Activated CD8-positive, alpha-beta T cell treated with anti-CD3 and anti-CD28 coated beads, Interleukin-2, amount 10 ng/mL, durations not matched to agents 7 days and 5 days (primary cell): ENCODE data around the gene IRF8. TPM values are rescaled to one million over a fixed set of nuclear protein-coding genes. Genes with fewer than 3 reads are reported as not detected.

Experiments
- ATAC-seq: fragments of 150-1000 bp; cut with Tn5 transposase; one replicate; pipeline ENCODE4 v1.10.0; 2021; ENCODE audit warnings: moderate library complexity
- CTCF ChIA-PET: fragments of 350-600 bp; sonication (Branson Sonifier 250); formaldehyde crosslinking; loops from one replicate; lab custom pipeline; 2021; ENCODE audit warnings: antibody characterized with exemption; lab: Charles Lee
- POLR2A ChIA-PET: fragments of 350-600 bp; sonication (Branson Sonifier 250); formaldehyde crosslinking; loops from one replicate; lab custom pipeline; 2021; ENCODE audit warnings: antibody characterized with exemption; lab: Charles Lee
- DNase-seq: peaks from one replicate; pipeline ENCODE4 v3.0.0-alpha.2; 2020
- H3K27ac Mint-ChIP-seq: one replicate; pipeline ENCODE4 v1.8.0; 2021; ENCODE audit warnings: mild to moderate bottlenecking, mixed read lengths
- H3K27me3 Mint-ChIP-seq: one replicate; pipeline ENCODE4 v1.8.0; 2021; ENCODE audit warnings: low read depth, mixed read lengths
- H3K36me3 Mint-ChIP-seq: one replicate; pipeline ENCODE4 v1.8.0; 2021; ENCODE audit warnings: low read depth, mixed read lengths
- H3K4me1 Mint-ChIP-seq: one replicate; pipeline ENCODE4 v1.8.0; 2021; ENCODE audit warnings: low read depth, mixed read lengths
- H3K4me3 Mint-ChIP-seq: one replicate; pipeline ENCODE4 v1.8.0; 2021; ENCODE audit warnings: mild to moderate bottlenecking, mixed read lengths
- H3K9me3 Mint-ChIP-seq: one replicate; pipeline ENCODE4 v1.8.0; 2022; ENCODE audit warnings: mixed read lengths; ENCODE audit not compliant: insufficient read depth
- total RNA-seq, 2 experiments: library from RNA; stranded (reverse); gene quantifications; one replicate each; pipeline ENCODE4 v1.2.3, GENCODE V29; 2021

IRF8 gene
- total RNA-seq, 2 experiments from 2014 or later = 22.9 to 24.0 TPM

- CTCF ChIA-PET = interaction anchor here (0.7 to 2.4 kb wide), 3 partner anchors 32 to 134 kb away, joined by 3 to 8 read pairs (median 5); no protein-coding TSS in a partner anchor
These were observed 56.1 kb downstream of the IRF8 start for GRCh38 chr16:85954927-85955519.

GRCh38 chr16:85955566-85955965 is 56.6 kb downstream of the IRF8 start:
- no peak overlapping the region for H3K4me3 Mint-ChIP-seq
- ATAC-seq (no peak), DNase-seq (no peak)
- no peaks in the 10 kb centered on the region for H3K36me3 Mint-ChIP-seq
- H3K27me3 Mint-ChIP-seq = peaks cover 5% of the 10 kb centered on the region
- no peaks in the 10 kb centered on the region for H3K9me3 Mint-ChIP-seq
- H3K27ac Mint-ChIP-seq = no peak overlapping the region
- CTCF ChIA-PET = interaction anchor here (0.7 kb wide), 1 partner anchor 134 kb away, joined by 3 read pairs; no protein-coding TSS in a partner anchor
- POLR2A ChIA-PET = no interaction called here
- H3K4me1 Mint-ChIP-seq = no peaks in the 10 kb centered on the region

More at GRCh38 chr16:85954927-85955519, 56.1 kb downstream of the IRF8 start:
- POLR2A ChIA-PET = no interaction called here
- Mint-ChIP-seq H3K27me3 (peaks cover 5% of the 10 kb centered on the region), H3K4me1 (peaks cover 3% of the 10 kb centered on the region), H3K27ac (no peak overlapping the region), H3K36me3 (no peaks in the 10 kb centered on the region), H3K4me3 (no peak overlapping the region), H3K9me3 (no peaks in the 10 kb centered on the region)
- DNase-seq = no peak
- ATAC-seq = no peak

DNA sequence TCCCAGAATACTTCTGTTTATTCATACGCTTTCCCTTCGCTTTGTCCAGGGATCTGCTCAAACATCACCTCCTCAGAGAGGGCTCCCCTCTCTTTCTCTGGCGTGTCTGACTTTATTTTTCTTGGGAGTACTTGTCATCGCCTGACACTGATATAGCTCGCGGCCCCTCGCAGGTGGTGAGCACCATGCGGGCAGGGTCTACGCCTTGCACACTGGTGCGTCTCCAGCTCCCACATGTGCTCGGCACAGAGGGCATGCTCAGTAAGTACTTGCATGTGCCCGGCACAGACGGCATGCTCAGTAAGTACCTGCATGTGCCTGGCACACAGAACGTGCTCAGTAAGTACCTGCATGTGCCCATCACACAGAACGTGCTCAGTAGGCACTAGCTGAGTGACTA is 57.5 kb downstream of the IRF8 start:
- Mint-ChIP-seq H3K4me1 (no peaks in the 10 kb centered on the region), H3K9me3 (no peaks in the 10 kb centered on the region), H3K27me3 (peaks cover 2% of the 10 kb centered on the region), H3K27ac (no peak overlapping the region), H3K36me3 (no peaks in the 10 kb centered on the region), H3K4me3 (no peak overlapping the region)
- ChIA-PET CTCF (no interaction called here), POLR2A (no interaction called here)
- ATAC-seq = no peak
- no peak for DNase-seq

- Mint-ChIP-seq H3K4me3 (no peak overlapping the region), H3K27ac (no peak overlapping the region), H3K36me3 (no peaks in the 10 kb centered on the region), H3K4me1 (no peaks in the 10 kb centered on the region), H3K27me3 (peaks cover 2% of the 10 kb centered on the region), H3K9me3 (no peaks in the 10 kb centered on the region)
- ChIA-PET CTCF (interaction anchor here (1.4 kb wide), 1 partner anchor 139 kb away, joined by 8 read pairs; no protein-coding TSS in a partner anchor), POLR2A (no interaction called here)
- ATAC-seq (no peak), DNase-seq (no peak)
These were observed 59.8 kb downstream of the IRF8 start for GRCh38 chr16:85958731-85959130.

DNA sequence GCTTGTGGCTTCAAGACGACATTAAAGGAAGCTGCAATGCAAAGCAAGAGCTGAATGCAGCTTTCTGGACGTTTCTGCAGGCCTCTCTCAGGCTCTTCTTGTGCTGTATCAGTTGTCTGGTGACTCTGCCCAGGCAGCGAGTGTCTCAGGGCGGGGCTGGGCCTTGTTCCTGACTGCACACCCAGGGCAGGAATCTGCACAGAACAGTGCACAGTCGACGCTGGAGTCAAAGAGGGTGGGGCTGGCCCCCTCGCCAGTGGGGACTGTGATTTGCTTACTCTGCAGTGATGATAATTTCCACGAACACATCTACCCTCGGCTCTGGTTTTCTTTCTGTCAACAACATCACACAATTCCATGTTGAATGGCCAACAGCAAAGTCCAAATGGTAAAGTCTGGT is 60.7 kb downstream of the IRF8 start:
- Mint-ChIP-seq H3K27me3 (peaks cover 2% of the 10 kb centered on the region), H3K9me3 (no peaks in the 10 kb centered on the region), H3K4me3 (no peak overlapping the region), H3K4me1 (no peaks in the 10 kb centered on the region), H3K36me3 (no peaks in the 10 kb centered on the region), H3K27ac (no peak overlapping the region)
- POLR2A ChIA-PET = no interaction called here
- CTCF ChIA-PET = interaction anchor here (1.0 to 1.4 kb wide), 3 partner anchors 10 to 140 kb away, joined by 3 to 8 read pairs (median 4); no protein-coding TSS in a partner anchor
- DNase-seq (no peak), ATAC-seq (no peak)

- POLR2A ChIA-PET = interaction anchor here (0.6 kb wide), 1 partner anchor 664 kb away, joined by 3 read pairs; no protein-coding TSS in a partner anchor
- Mint-ChIP-seq H3K27me3 (peaks cover 2% of the 10 kb centered on the region), H3K27ac (no peak overlapping the region), H3K9me3 (no peaks in the 10 kb centered on the region), H3K4me3 (no peak overlapping the region), H3K4me1 (no peaks in the 10 kb centered on the region), H3K36me3 (no peaks in the 10 kb centered on the region)
- no peak for ATAC-seq
- CTCF ChIA-PET = interaction anchor here (1.0 kb wide), 1 partner anchor 11 kb away, joined by 3 read pairs; no protein-coding TSS in a partner anchor
- DNase-seq = no peak
These were observed 61.6 kb downstream of the IRF8 start for GRCh38 chr16:85960486-85961046.

DNA sequence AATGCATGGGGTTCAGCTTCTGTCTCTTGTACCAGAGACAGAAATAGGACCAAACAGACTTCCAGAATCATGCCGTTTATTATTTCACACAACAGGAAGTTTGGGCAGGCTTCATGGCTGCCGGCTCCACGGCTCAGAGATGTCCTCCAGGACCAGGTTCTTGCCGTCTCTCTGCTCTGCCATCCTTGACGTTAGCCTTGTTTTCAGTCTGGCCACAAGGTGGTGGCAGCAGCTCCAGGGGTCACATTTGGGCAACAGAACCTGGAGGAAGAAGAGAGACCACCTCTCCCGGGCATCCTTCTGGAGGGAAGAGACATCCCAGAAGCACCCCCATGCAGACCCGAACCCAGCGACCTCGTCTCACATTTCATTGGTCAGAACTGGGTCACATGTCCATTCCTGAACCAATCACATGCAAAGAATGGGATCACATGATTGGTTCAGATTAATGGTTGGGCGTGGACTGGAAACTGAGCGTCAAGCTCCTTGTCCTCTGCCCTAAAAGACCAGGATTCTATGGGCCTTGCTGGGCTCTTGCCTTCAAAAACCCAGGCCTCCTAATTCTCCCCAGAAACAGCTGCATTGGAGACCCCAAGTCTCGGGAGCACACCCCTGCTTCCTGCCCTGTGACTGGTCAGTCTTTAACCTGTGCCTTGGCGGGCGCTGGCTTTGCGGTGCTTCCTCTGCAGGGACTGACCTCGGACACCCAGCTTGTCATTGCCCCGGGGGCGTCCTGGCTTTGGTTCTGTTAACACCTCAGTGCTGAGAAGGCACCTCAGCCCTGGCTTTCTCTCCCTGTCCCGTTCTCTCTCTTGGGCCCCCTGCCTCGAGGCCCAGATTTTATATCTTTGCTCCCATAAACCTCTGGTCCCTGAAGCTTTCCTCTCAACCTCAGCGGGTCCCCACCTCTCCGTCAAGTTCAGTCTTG is 63.3 kb downstream of the IRF8 start:
- Mint-ChIP-seq H3K4me3 (no peak overlapping the region), H3K4me1 (no peaks in the 10 kb centered on the region), H3K9me3 (no peaks in the 10 kb centered on the region), H3K27ac (no peak overlapping the region), H3K27me3 (peaks cover 2% of the 10 kb centered on the region), H3K36me3 (no peaks in the 10 kb centered on the region)
- DNase-seq (no peak), ATAC-seq (no peak)
- POLR2A ChIA-PET = no interaction called here
- CTCF ChIA-PET = interaction anchor here (1.1 to 1.4 kb wide), 3 partner anchors 25 to 143 kb away, joined by 3 to 4 read pairs (median 4); no protein-coding TSS in a partner anchor

- no peaks in the 10 kb centered on the region for H3K4me1 Mint-ChIP-seq
- H3K27ac Mint-ChIP-seq = no peak overlapping the region
- no peaks in the 10 kb centered on the region for H3K36me3 Mint-ChIP-seq
- H3K27me3 Mint-ChIP-seq = no peaks in the 10 kb centered on the region
- H3K9me3 Mint-ChIP-seq = no peaks in the 10 kb centered on the region
- CTCF ChIA-PET = interaction anchor here (1.4 kb wide), 1 partner anchor 23 kb away, joined by 4 read pairs; no protein-coding TSS in a partner anchor
- POLR2A ChIA-PET = no interaction called here
- no peak overlapping the region for H3K4me3 Mint-ChIP-seq
- DNase-seq = no peak
- ATAC-seq = no peak
These were observed 64.9 kb downstream of the IRF8 start for GRCh38 chr16:85963753-85964285.

DNA sequence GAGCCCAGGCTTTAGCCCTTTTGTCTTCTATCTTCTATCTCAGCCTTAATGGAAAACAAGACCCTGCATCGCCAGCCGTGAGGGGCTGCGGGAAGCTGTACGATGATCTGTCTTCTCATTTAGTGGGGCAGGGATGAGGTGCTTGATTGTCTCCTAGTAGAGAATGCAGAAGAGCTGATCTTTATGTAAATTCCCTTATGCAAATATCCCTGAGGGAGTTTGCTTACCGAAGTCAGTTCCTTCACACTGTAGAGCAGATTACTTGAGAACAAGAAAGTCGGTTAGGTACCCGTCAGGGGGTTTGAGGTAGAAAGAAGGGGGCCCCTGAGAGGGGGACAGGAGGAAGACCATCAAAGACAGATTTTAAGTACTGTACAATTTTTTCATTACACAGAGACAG is 66.2 kb downstream of the IRF8 start:
- ChIA-PET POLR2A (interaction anchor here (0.6 kb wide), 1 partner anchor 22 kb away, joined by 4 read pairs; no protein-coding TSS in a partner anchor), CTCF (no interaction called here)
- ATAC-seq (no peak), DNase-seq (no peak)
- Mint-ChIP-seq H3K4me3 (no peak overlapping the region), H3K36me3 (no peaks in the 10 kb centered on the region), H3K27ac (no peak overlapping the region), H3K9me3 (no peaks in the 10 kb centered on the region), H3K27me3 (no peaks in the 10 kb centered on the region), H3K4me1 (peaks cover 11% of the 10 kb centered on the region)

DNA sequence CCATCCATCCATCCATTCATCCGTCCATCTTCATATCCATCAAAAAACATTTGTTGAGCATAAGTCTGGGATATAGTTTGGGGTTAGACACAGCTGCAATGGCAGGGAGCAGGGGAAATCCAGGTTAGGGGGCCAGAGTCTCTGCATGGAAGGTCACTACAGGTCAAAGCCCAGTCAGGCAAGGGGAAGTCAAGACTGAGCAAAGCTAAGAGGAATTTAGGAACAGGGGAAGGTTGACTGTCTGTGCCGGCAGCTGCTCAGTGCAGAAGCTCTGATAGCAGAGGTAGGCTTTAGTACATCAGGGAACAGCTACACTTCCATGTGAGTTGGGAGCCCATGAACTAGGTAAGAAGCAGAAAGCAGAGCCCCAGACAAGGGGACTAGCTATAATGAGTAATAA is 68.1 kb downstream of the IRF8 start:
- no peak for ATAC-seq
- peaks cover 2% of the 10 kb centered on the region for H3K36me3 Mint-ChIP-seq
- no peak for DNase-seq
- H3K4me3 Mint-ChIP-seq = no peak overlapping the region
- no peak overlapping the region for H3K27ac Mint-ChIP-seq
- H3K27me3 Mint-ChIP-seq = no peaks in the 10 kb centered on the region
- peaks cover 13% of the 10 kb centered on the region for H3K4me1 Mint-ChIP-seq
- H3K9me3 Mint-ChIP-seq = no peaks in the 10 kb centered on the region
- CTCF ChIA-PET = no interaction called here
- POLR2A ChIA-PET = no interaction called here

DNA sequence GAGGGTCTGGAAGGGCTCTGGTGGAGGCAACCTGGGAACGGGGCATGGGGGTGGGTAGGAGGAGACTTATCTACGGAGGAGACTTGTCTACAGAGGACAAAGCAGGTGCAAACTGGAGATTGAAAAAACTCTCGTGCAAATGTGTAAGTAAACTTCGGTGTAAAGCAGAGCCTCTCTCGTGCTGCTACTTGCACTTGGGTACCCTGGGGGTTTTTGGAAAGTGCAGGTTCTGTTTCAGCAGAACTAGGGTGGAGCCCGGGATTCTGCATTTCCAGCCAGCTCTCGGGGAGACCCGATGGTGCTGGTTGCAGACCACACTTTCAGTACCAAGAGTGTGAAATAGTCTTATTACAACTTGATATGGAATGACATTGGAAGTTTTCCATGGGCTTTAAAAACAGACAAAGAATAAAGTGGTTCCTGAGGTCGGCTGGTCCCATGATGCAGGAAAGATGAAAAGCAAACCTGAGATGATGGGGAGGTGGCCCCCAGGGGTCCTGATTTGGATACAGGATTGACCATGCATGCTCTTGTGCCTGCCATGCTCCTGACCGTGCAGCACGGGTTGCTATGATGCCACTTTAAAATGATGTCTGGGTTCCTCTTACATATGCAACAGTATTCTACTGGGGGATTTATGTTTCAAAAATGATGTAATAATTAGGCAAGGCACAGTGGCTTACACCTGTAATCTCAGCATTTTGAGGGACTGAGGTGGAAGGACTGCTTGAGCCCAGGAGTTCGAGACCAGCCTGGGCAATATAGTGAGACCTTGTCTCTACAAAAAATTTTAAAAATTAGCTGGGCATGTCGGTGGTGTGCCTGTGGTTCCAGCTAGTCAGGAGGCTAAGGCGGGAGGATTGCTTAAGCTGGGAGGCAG is 69.3 kb downstream of the IRF8 start:
- no peak overlapping the region for H3K27ac Mint-ChIP-seq
- no peaks in the 10 kb centered on the region for H3K9me3 Mint-ChIP-seq
- ChIA-PET POLR2A (no interaction called here), CTCF (no interaction called here)
- no peaks in the 10 kb centered on the region for H3K27me3 Mint-ChIP-seq
- DNase-seq (no peak), ATAC-seq (no peak)
- peaks cover 2% of the 10 kb centered on the region for H3K36me3 Mint-ChIP-seq
- H3K4me3 Mint-ChIP-seq = no peak overlapping the region
- peaks cover 13% of the 10 kb centered on the region for H3K4me1 Mint-ChIP-seq
